ENCODE results near the gene P2RY14.

The P2RY14 gene

GRCh38 chr3:151318313-151318712 lies 40.0 kb upstream of the P2RY14 start:
- no peak for TF ChIP-seq CTCF (IDR thresholded peaks at IDR 0.05; ENCODE audit: low read depth, low read length, missing control alignments)
- H3K4me3 ChIP-seq (replicated peaks; ENCODE audit: low read depth, low read length) = no peak overlapping the region
- DNase-seq (ENCODE audit: extremely low read depth, low read depth) = no peak

GRCh38 chr3:151316267-151316991 lies 38.1 kb upstream of the P2RY14 start, which contains the start of gene GPR87:
GPR87 (minus strand) TSS chr3:151316820; CDS start chr3:151300100, 16,720 bp downstream.
- H3K4me3 ChIP-seq (replicated peaks; ENCODE audit: low read depth, low read length) = no peak within 1 kb of the TSS
- no peak for DNase-seq (ENCODE audit: extremely low read depth, low read depth)
- TF ChIP-seq CTCF (IDR thresholded peaks at IDR 0.05; ENCODE audit: low read depth, low read length, missing control alignments) = no peak

- no peak for TF ChIP-seq CTCF (IDR thresholded peaks at IDR 0.05; ENCODE audit: low read depth, low read length, missing control alignments)
- H3K4me3 ChIP-seq (replicated peaks; ENCODE audit: low read depth, low read length) = no peak overlapping the region
- no peak for DNase-seq (ENCODE audit: extremely low read depth, low read depth)
These were observed 37.5 kb upstream of the P2RY14 start for GRCh38 chr3:151315846-151316245.

- no peak for TF ChIP-seq CTCF (IDR thresholded peaks at IDR 0.05; ENCODE audit: low read depth, low read length, missing control alignments)
These were observed 36.8 kb upstream of the P2RY14 start for GRCh38 chr3:151315136-151315535.

GRCh38 chr3:151314593-151314992 lies 36.3 kb upstream of the P2RY14 start:
- no peak overlapping the region for H3K4me3 ChIP-seq (replicated peaks; ENCODE audit: low read depth, low read length)
- no peak for TF ChIP-seq CTCF (IDR thresholded peaks at IDR 0.05; ENCODE audit: low read depth, low read length, missing control alignments)
- DNase-seq (ENCODE audit: extremely low read depth, low read depth) = no peak

More at GRCh38 chr3:151315136-151315535, 36.8 kb upstream of the P2RY14 start:
- no peak overlapping the region for H3K4me3 ChIP-seq (replicated peaks; ENCODE audit: low read depth, low read length)
- DNase-seq (ENCODE audit: extremely low read depth, low read depth) = no peak

- DNase-seq (ENCODE audit: extremely low read depth, low read depth) = no peak
- H3K4me3 ChIP-seq (replicated peaks; ENCODE audit: low read depth, low read length) = no peak overlapping the region
- no peak for TF ChIP-seq CTCF (IDR thresholded peaks at IDR 0.05; ENCODE audit: low read depth, low read length, missing control alignments)
These were observed 35.8 kb upstream of the P2RY14 start for GRCh38 chr3:151314137-151314536.
